ENCODE measurements around the gene AFAP1.

The AFAP1 gene

DNA sequence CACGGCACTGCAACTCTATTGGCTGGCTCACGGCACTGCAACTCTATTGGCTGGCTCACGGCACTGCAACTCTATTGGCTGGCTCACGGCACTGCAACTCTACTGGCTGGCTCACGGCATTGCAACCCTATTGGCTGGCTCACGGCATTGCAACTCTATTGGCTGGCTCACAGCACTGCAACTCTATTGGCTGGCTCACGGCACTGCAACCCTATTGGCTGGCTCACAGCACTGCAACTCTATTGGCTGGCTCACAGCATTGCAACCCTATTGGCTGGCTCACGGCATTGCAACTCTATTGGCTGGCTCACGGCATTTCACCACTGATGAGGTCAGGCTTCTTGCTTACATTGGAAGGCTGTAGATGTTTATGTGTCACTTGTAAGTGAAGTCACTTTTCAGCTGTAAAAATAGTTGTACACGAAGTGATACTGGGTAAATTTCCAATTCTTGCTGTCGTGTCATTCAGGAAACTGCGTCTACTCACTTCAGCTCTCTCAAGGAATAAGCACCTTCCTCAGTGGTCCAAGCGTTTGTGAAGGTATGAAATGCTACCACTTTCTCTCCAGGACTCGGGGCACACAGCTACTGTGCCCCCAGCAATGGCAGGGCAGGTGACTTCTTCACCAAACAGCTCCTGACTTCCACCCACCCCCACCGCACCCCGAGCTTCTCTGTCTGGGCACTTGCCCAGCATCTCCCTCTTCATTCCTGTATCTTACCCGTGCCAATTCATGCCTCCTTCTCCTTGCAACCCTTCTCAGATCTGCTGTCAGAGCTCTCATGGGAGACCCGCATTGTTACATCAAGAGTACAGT lies 141.3 kb downstream of the AFAP1 start:
- Histone ChIP-seq H3K4me1 (ENCODE audit: control insufficient read depth, insufficient read depth, low read length) (no peaks in the 10 kb centered on the region), H3K9ac (ENCODE audit: low read depth, low read length) (no peak overlapping the region), H3K27me3 (ENCODE audit: control insufficient read depth, insufficient read depth, low read length) (no peaks in the 10 kb centered on the region), H3K36me3 (ENCODE audit: control insufficient read depth, insufficient read depth, low read length) (peaks cover 19% of the 10 kb centered on the region), H3K9me3 (ENCODE audit: control insufficient read depth, insufficient read depth, low read length) (no peaks in the 10 kb centered on the region), H3K4me3 (ENCODE audit: low read depth, low read length) (no peak overlapping the region)

DNA sequence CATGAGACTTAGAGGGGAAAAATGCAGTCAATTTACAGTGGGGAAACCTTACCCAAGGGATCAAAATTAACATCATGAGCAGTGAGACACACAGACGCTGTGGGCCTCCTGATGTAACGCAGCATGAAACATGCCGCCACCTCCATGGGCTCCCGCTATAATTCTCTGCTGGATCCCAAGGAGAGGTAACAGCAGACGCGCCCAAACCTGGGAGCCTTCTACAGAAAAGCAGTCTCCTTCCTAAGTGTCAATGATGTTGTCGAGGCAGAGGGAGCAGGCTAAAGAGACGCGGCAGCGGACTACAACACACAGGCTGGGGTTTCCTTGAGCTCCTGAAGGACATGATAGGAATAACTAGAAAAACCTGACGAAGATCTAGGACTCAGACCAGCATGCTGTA lies 142.3 kb downstream of the AFAP1 start:
- H3K4me3 ChIP-seq (ENCODE audit: low read depth, low read length): no peak overlapping the region
- H3K4me1 ChIP-seq (ENCODE audit: control insufficient read depth, insufficient read depth, low read length): no peaks in the 10 kb centered on the region
- no peaks in the 10 kb centered on the region for H3K27me3 ChIP-seq (ENCODE audit: control insufficient read depth, insufficient read depth, low read length)
- peaks cover 21% of the 10 kb centered on the region for H3K36me3 ChIP-seq (ENCODE audit: control insufficient read depth, insufficient read depth, low read length)
- H3K9ac ChIP-seq (ENCODE audit: low read depth, low read length): no peak overlapping the region
- no peaks in the 10 kb centered on the region for H3K9me3 ChIP-seq (ENCODE audit: control insufficient read depth, insufficient read depth, low read length)

DNA sequence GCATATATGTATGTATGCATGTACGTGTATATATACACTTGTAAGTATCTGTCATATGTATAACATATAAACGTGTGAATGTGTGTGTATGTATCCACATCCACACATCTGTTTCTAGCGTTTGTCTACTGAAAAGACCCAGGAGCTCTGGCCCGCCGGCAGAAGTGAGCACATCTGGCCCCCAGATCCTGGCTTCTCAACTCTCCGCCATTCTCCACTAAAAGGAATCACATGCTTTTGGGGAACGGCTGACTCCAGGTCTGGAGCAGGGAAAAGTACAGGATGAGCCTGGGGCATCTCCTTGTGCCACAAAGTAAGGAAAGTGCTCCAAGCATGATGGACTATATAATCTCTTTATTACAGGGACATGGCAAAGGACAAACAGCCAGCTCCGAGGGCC lies 143.7 kb downstream of the AFAP1 start:
- Histone ChIP-seq H3K9ac (ENCODE audit: low read depth, low read length) (no peak overlapping the region), H3K4me1 (ENCODE audit: control insufficient read depth, insufficient read depth, low read length) (no peaks in the 10 kb centered on the region), H3K36me3 (ENCODE audit: control insufficient read depth, insufficient read depth, low read length) (peaks cover 21% of the 10 kb centered on the region), H3K4me3 (ENCODE audit: low read depth, low read length) (no peak overlapping the region), H3K27me3 (ENCODE audit: control insufficient read depth, insufficient read depth, low read length) (no peaks in the 10 kb centered on the region), H3K9me3 (ENCODE audit: control insufficient read depth, insufficient read depth, low read length) (no peaks in the 10 kb centered on the region)

DNA sequence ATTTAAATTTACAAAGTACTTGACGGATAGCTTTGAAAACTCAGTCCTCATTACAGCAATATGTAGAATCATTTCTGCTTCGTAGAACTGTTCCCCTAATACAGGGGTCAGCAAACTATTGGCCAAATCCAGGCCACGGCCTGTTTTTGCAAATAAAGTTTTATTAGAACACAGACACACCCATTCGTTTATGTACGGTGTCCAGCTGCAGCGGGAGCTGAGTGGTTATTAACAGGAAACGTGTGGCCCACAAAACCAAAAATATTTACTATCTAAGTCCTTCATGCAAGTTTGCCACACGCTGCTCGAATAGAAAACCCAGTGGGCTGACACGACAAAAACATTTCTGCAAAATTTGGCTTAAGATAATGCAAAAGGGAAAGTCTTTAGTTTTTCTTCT lies 146.5 kb downstream of the AFAP1 start:
- Histone ChIP-seq H3K9ac (ENCODE audit: low read depth, low read length) (no peak overlapping the region), H3K27me3 (ENCODE audit: control insufficient read depth, insufficient read depth, low read length) (no peaks in the 10 kb centered on the region), H3K36me3 (ENCODE audit: control insufficient read depth, insufficient read depth, low read length) (peaks cover 9% of the 10 kb centered on the region), H3K9me3 (ENCODE audit: control insufficient read depth, insufficient read depth, low read length) (no peaks in the 10 kb centered on the region), H3K4me3 (ENCODE audit: low read depth, low read length) (no peak overlapping the region), H3K4me1 (ENCODE audit: control insufficient read depth, insufficient read depth, low read length) (no peaks in the 10 kb centered on the region)

DNA sequence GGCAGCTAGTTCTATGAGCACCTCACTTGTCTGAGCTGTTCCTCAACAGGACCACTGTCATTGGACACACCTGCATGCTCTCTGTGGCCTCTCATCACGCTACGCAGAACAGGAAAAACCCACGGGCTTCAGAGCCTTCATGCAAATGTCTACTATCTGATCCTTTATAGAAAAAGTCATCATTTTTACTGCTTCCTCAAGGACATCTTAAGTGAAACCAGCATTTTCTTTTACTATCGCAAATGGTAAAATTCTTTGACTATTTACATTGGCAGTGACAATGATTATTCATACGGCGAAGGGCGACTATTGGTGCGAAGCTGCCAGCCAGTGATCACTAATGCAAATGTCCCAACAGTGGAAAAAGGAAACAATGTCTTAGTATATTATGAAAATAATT lies 147.0 kb downstream of the AFAP1 start:
- Histone ChIP-seq H3K9ac (ENCODE audit: low read depth, low read length) (no peak overlapping the region), H3K9me3 (ENCODE audit: control insufficient read depth, insufficient read depth, low read length) (no peaks in the 10 kb centered on the region), H3K36me3 (ENCODE audit: control insufficient read depth, insufficient read depth, low read length) (peaks cover 9% of the 10 kb centered on the region), H3K4me3 (ENCODE audit: low read depth, low read length) (no peak overlapping the region), H3K4me1 (ENCODE audit: control insufficient read depth, insufficient read depth, low read length) (no peaks in the 10 kb centered on the region), H3K27me3 (ENCODE audit: control insufficient read depth, insufficient read depth, low read length) (no peaks in the 10 kb centered on the region)

DNA sequence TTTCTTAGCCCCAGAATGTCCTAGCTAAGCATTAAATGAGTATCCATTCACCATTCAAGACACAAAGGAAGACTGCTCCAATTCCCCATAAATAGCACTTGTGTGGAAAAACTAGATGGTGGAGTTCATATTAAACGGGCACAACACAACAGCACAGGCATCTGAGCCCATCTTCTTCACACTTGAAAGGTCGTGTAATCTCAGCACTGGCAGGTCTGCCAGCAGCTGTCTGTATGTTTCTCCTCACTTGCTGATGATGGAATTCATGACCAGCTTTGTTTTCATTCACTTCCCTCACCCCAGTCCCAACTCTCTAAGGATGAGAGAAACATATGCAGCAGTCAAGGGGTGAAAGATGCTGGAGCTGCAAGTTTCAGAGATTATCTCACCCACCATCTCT lies 148.7 kb downstream of the AFAP1 start:
- Histone ChIP-seq H3K9ac (ENCODE audit: low read depth, low read length) (no peak overlapping the region), H3K27me3 (ENCODE audit: control insufficient read depth, insufficient read depth, low read length) (no peaks in the 10 kb centered on the region), H3K4me3 (ENCODE audit: low read depth, low read length) (no peak overlapping the region), H3K4me1 (ENCODE audit: control insufficient read depth, insufficient read depth, low read length) (no peaks in the 10 kb centered on the region), H3K9me3 (ENCODE audit: control insufficient read depth, insufficient read depth, low read length) (no peaks in the 10 kb centered on the region), H3K36me3 (ENCODE audit: control insufficient read depth, insufficient read depth, low read length) (peaks cover 3% of the 10 kb centered on the region)

DNA sequence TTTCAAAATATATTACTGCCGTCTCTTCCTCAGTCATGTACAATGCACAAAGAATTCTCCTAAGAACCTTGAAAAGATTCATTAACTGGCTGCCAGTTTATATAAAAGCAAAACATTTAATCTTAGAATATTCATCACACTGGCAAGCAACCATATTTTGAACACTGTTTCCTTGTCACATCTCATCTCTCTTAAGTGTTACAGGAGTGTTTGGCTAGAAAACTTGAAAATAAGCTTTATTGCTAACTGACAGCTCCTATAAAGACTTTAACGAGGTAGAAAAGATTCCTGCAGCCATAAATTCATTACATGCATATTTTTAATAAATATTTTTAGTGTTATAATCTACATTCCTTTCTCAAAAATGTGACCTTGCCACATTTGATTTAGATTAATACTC lies 149.6 kb downstream of the AFAP1 start:
- no peaks in the 10 kb centered on the region for H3K4me1 ChIP-seq (ENCODE audit: control insufficient read depth, insufficient read depth, low read length)
- H3K9me3 ChIP-seq (ENCODE audit: control insufficient read depth, insufficient read depth, low read length): no peaks in the 10 kb centered on the region
- no peak overlapping the region for H3K4me3 ChIP-seq (ENCODE audit: low read depth, low read length)
- peaks cover 3% of the 10 kb centered on the region for H3K36me3 ChIP-seq (ENCODE audit: control insufficient read depth, insufficient read depth, low read length)
- no peak overlapping the region for H3K9ac ChIP-seq (ENCODE audit: low read depth, low read length)
- H3K27me3 ChIP-seq (ENCODE audit: control insufficient read depth, insufficient read depth, low read length): no peaks in the 10 kb centered on the region

DNA sequence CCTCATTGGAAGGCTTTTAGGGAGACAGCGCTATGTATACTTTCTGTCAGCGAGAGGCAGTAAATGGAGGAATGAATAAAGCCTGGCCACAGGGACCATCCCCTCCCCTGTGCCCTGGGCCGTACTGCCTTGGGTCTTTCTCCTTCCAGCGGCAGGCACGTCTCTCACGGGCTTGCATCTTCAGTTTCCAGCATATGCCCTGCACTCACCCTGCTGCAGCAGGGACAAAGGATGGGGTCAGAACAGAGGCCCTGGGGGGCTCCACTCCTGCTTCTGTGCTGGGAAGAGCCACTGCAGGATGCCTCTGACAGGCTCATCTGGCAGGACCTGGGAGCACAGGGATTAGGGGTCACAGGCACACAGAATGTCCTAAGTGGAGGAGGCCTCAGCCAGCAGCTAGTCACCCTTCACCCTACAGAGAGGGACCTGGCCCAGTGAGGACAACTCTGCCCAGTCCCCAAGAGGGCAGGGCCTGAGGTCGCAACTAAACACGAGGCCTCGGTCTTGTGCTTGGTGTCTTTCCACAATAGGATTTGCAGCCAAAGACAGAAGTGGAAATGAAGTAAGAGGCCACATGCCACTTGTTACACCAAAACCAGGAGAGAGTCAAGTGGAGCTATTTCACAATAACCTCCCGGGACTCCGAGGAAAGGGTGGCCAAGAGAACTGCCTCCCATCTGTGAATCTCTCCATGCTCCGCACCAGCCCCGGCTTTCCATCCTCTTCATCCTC lies 150.8 kb downstream of the AFAP1 start:
- H3K9ac ChIP-seq (ENCODE audit: low read depth, low read length): no peak overlapping the region
- no peaks in the 10 kb centered on the region for H3K9me3 ChIP-seq (ENCODE audit: control insufficient read depth, insufficient read depth, low read length)
- H3K36me3 ChIP-seq (ENCODE audit: control insufficient read depth, insufficient read depth, low read length): peaks cover 6% of the 10 kb centered on the region
- no peaks in the 10 kb centered on the region for H3K4me1 ChIP-seq (ENCODE audit: control insufficient read depth, insufficient read depth, low read length)
- H3K27me3 ChIP-seq (ENCODE audit: control insufficient read depth, insufficient read depth, low read length): no peaks in the 10 kb centered on the region
- no peak overlapping the region for H3K4me3 ChIP-seq (ENCODE audit: low read depth, low read length)

DNA sequence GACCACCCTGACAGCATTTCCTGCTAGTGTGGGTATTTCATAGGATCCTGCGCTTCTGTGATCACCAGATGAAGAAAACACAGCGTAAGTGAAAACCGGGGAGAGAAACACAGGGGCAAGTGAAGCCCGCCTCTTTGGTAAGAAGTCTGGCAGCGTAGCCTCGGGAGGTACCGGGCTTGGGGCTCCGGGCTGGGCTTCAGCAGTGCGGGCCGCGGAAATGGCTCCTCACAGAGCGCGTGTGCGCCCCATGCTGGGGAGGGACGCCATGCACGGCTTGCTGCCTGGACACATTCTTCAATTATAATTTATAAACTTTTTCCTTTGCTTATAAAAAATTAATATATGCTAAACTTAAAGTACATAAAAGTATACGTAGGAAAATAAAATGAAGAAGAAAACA lies 151.5 kb downstream of the AFAP1 start:
- H3K4me3 ChIP-seq (ENCODE audit: low read depth, low read length): no peak overlapping the region
- no peaks in the 10 kb centered on the region for H3K9me3 ChIP-seq (ENCODE audit: control insufficient read depth, insufficient read depth, low read length)
- H3K4me1 ChIP-seq (ENCODE audit: control insufficient read depth, insufficient read depth, low read length): no peaks in the 10 kb centered on the region
- H3K27me3 ChIP-seq (ENCODE audit: control insufficient read depth, insufficient read depth, low read length): no peaks in the 10 kb centered on the region
- no peak overlapping the region for H3K9ac ChIP-seq (ENCODE audit: low read depth, low read length)
- peaks cover 8% of the 10 kb centered on the region for H3K36me3 ChIP-seq (ENCODE audit: control insufficient read depth, insufficient read depth, low read length)

DNA sequence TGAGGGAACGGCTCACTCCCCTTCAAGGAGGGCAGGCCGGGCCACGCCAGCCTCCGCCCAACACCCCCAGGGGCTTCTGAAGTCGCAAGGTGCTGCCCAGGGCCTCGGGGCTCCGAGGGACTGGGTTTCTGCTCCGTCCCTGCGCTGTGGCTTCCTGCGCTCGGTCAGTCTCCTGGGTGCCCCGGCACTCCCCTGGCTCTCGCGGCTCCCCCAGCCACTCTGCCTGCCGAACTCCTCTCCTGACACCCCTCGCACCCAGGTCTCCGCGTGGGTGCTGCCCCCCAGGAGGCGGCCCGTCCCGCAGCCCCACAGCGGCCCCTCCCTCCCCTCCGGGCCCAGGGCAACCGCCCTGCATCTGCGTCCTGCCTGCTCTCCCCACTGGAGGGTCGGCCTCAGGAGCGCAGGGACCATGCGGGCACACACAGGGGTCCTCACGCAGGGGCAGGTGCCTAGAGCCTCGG lies 151.9 kb downstream of the AFAP1 start:
- Histone ChIP-seq H3K4me1 (ENCODE audit: control insufficient read depth, insufficient read depth, low read length) (no peaks in the 10 kb centered on the region), H3K9me3 (ENCODE audit: control insufficient read depth, insufficient read depth, low read length) (no peaks in the 10 kb centered on the region), H3K4me3 (ENCODE audit: low read depth, low read length) (no peak overlapping the region), H3K27me3 (ENCODE audit: control insufficient read depth, insufficient read depth, low read length) (no peaks in the 10 kb centered on the region), H3K9ac (ENCODE audit: low read depth, low read length) (no peak overlapping the region), H3K36me3 (ENCODE audit: control insufficient read depth, insufficient read depth, low read length) (peaks cover 7% of the 10 kb centered on the region)

DNA sequence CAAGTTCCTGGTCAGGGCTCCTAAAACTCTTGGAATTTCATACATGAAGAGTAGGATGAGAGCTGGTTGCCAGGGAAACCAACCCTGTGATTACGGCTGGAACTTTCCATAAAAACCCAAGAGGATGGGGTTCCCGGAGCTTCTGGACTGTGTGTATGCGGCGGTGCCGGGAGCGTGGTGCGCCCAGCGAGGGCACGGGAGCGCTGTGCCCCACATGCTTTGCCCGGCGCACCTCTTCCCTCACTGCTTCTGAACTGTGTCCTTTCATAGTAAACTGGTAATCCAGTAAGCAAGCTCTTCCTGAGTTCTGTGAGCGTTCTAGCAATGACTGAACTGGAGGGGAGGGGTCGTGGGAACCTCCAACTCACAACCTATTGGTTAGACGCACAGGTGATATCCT lies 152.6 kb downstream of the AFAP1 start:
- H3K36me3 ChIP-seq (ENCODE audit: control insufficient read depth, insufficient read depth, low read length): peaks cover 7% of the 10 kb centered on the region
- H3K4me1 ChIP-seq (ENCODE audit: control insufficient read depth, insufficient read depth, low read length): no peaks in the 10 kb centered on the region

DNA sequence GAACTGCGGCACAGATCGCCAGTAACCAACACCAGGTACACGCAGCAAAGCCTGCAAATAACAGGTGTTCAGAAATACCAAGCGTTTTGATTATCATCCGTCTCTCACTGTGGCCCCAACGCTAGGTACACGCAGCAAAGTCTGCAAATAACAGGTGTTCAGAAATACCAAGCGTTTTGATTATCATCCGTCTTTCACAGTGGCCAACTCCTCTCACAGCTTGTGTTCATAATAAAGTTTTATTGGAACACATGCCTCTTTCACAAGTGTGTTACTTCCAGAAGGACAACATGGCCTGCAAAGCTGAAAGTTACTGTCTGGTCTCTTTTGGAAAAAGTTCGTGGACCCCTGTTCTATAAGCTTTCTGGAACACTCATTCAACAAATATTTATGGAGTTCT lies 153.1 kb downstream of the AFAP1 start:
- H3K36me3 ChIP-seq (ENCODE audit: control insufficient read depth, insufficient read depth, low read length): peaks cover 7% of the 10 kb centered on the region
- H3K9ac ChIP-seq (ENCODE audit: low read depth, low read length): no peak overlapping the region
- H3K4me1 ChIP-seq (ENCODE audit: control insufficient read depth, insufficient read depth, low read length): no peaks in the 10 kb centered on the region
- no peaks in the 10 kb centered on the region for H3K9me3 ChIP-seq (ENCODE audit: control insufficient read depth, insufficient read depth, low read length)
- H3K4me3 ChIP-seq (ENCODE audit: low read depth, low read length): no peak overlapping the region
- H3K27me3 ChIP-seq (ENCODE audit: control insufficient read depth, insufficient read depth, low read length): no peaks in the 10 kb centered on the region

More for the DNA sequence above, 152.6 kb downstream of the AFAP1 start:
- no peaks in the 10 kb centered on the region for H3K9me3 ChIP-seq (ENCODE audit: control insufficient read depth, insufficient read depth, low read length)
- no peaks in the 10 kb centered on the region for H3K27me3 ChIP-seq (ENCODE audit: control insufficient read depth, insufficient read depth, low read length)
- H3K9ac ChIP-seq (ENCODE audit: low read depth, low read length): no peak overlapping the region
- H3K4me3 ChIP-seq (ENCODE audit: low read depth, low read length): no peak overlapping the region
